Fibroblast of the aortic adventitia (primary cell): ENCODE measurements around the gene MANBA. TPM values are rescaled to one million over a fixed set of nuclear protein-coding genes. Genes with fewer than 3 reads are reported as not detected.

Experiments used
- DNase-seq: peaks from one replicate; pipeline ENCODE4 v3.0.0-alpha.2; 2010; ENCODE audit warnings: low read depth
- H3K4me3 ChIP-seq: 2 replicates; pipeline ENCODE4 v1.5.1; 2011; ENCODE audit warnings: low read depth, mild to moderate bottlenecking, control low read depth, low read length, moderate library complexity
- CTCF ChIP-seq: IDR thresholded peaks from 2 replicates; pipeline ENCODE4 v1.5.1; 2011; ENCODE audit warnings: mild to moderate bottlenecking, low read length, control low read depth, inconsistent platforms; ENCODE audit not compliant: insufficient read depth
- total RNA-seq: library from RNA; depleted of rRNA; stranded (reverse); fragments of >200 nt; gene quantifications from 2 replicates; pipeline ENCODE4 v1.2.3, GENCODE V29; 2012; ENCODE audit warnings: low replicate concordance

Gene MANBA
- total RNA-seq, 1 donor = 32.1 TPM

GRCh38 chr4:102606846-102607450 is 153.8 kb downstream of the MANBA start:
- no peak for TF ChIP-seq CTCF
- no peak for DNase-seq
- no peak overlapping the region for H3K4me3 ChIP-seq

- TF ChIP-seq CTCF = no peak
- H3K4me3 ChIP-seq = no peak overlapping the region
- no peak for DNase-seq
These were observed 154.5 kb downstream of the MANBA start for GRCh38 chr4:102606261-102606660.

GRCh38 chr4:102604222-102604940 is 156.4 kb downstream of the MANBA start:
- no peak overlapping the region for H3K4me3 ChIP-seq
- no peak for DNase-seq

GRCh38 chr4:102601586-102602227 is 159.1 kb downstream of the MANBA start:
- TF ChIP-seq CTCF = no peak
- H3K4me3 ChIP-seq = no peak overlapping the region
- no peak for DNase-seq

More at GRCh38 chr4:102604222-102604940, 156.4 kb downstream of the MANBA start:
- TF ChIP-seq CTCF = no peak

GRCh38 chr4:102600689-102601088 is 160.1 kb downstream of the MANBA start:
- DNase-seq = no peak
- H3K4me3 ChIP-seq = no peak overlapping the region
- no peak for TF ChIP-seq CTCF

GRCh38 chr4:102599886-102600285 is 160.9 kb downstream of the MANBA start:
- TF ChIP-seq CTCF = no peak
- no peak overlapping the region for H3K4me3 ChIP-seq
- DNase-seq = no peak
